ENCODE measurements around the gene SLC44A4.
"Not testable (repeated sequence)": the region's sequence is repeated elsewhere in the genome, so short reads cannot be mapped to it uniquely, and the experiment has no call there.

SLC44A4 gene

DNA sequence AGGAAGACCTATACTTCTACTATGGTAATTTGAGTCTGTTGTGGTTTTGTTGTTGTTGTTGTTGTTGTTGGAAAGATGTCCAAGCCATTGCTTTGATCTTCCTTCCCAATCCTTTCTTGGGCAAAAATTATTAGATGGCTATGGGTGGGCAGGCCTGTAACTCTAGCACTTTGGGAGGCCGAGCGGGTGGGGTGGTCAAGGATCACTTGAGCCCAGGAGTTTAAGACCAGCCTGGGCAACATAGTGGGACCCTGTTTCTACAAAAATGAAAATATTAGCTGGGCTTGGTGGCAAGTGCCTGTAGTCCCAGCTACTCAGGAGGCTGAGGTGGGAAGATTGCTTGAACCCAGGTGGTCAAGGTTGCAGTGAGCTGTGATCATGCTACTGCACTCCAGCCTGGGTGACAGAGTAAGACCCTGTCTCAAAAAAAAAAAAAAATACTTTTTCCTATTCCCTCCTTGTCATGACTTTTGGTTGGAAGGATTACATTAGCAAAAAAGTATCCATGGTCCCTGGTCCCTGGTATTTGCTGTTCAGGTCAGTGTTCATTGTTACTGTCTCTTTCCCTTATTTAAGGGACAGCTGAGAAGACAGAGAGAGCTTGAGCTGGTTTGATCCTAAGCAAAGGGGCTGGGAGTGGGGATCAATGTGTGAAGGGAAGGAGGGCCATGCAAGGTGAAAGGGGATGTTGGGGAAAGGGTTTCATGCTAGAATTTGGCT is 27.9 kb downstream of the SLC44A4 start:
- DNase-seq (ENCODE audit: low read depth, low spot score): no peak
- Histone ChIP-seq H3K9ac (ENCODE audit: insufficient read length) (no peak overlapping the region), H3K9me3 (ENCODE audit: low read depth, low read length) (no peaks in the 10 kb centered on the region), H3K36me3 (ENCODE audit: insufficient read depth, low read length) (no peaks in the 10 kb centered on the region), H3K27ac (no peak overlapping the region), H3K4me3 (no peak overlapping the region)
- no peak for TF ChIP-seq FOXP2 (optimal IDR thresholded peaks at IDR 0.05; ENCODE audit: control extremely low read depth, extremely low read length, insufficient read depth)
- no peak for TF ChIP-seq POLR2AphosphoS5 (IDR thresholded peaks at IDR 0.05; ENCODE audit: borderline replicate concordance, low read depth, low read length)
- no peak for TF ChIP-seq EZH2 (IDR thresholded peaks at IDR 0.05)

- no peak overlapping the region for H3K9ac ChIP-seq (ENCODE audit: insufficient read length)
- no peaks in the 10 kb centered on the region; the same call in 1 of the 2 replicates for H3K36me3 ChIP-seq (ENCODE audit: insufficient read depth, low read length)
- H3K9me3 ChIP-seq (ENCODE audit: low read depth, low read length): no peaks in the 10 kb centered on the region
- no peak overlapping the region for H3K27ac ChIP-seq
- no peak overlapping the region for H3K4me3 ChIP-seq
- TF ChIP-seq FOXP2 (optimal IDR thresholded peaks at IDR 0.05; ENCODE audit: control extremely low read depth, extremely low read length, insufficient read depth) (no peak), POLR2AphosphoS5 (IDR thresholded peaks at IDR 0.05; ENCODE audit: borderline replicate concordance, low read depth, low read length) (no peak), EZH2 (IDR thresholded peaks at IDR 0.05) (no peak)
- DNase-seq (ENCODE audit: low read depth, low spot score): no peak
Observed at GRCh38 chr6:31847276-31847978, 31.4 kb downstream of the SLC44A4 start.

GRCh38 chr6:31844507-31844906 is 34.3 kb downstream of the SLC44A4 start:
- DNase-seq (ENCODE audit: low read depth, low spot score): no peak
- Histone ChIP-seq H3K9ac (ENCODE audit: insufficient read length) (no peak overlapping the region), H3K4me3 (no peak overlapping the region), H3K9me3 (ENCODE audit: low read depth, low read length) (no peaks in the 10 kb centered on the region), H3K36me3 (ENCODE audit: insufficient read depth, low read length) (peaks cover 20% of the 10 kb centered on the region), H3K27ac (no peak overlapping the region)
- TF ChIP-seq FOXP2 (optimal IDR thresholded peaks at IDR 0.05; ENCODE audit: control extremely low read depth, extremely low read length, insufficient read depth) (no peak), POLR2AphosphoS5 (IDR thresholded peaks at IDR 0.05; ENCODE audit: borderline replicate concordance, low read depth, low read length) (no peak), EZH2 (IDR thresholded peaks at IDR 0.05) (no peak)

- Histone ChIP-seq H3K36me3 (ENCODE audit: insufficient read depth, low read length) (peaks cover 44% of the 10 kb centered on the region), H3K27ac (no peak overlapping the region), H3K9me3 (ENCODE audit: low read depth, low read length) (no peaks in the 10 kb centered on the region), H3K9ac (ENCODE audit: insufficient read length) (no peak overlapping the region), H3K4me3 (no peak overlapping the region)
- no peak for DNase-seq (ENCODE audit: low read depth, low spot score)
- TF ChIP-seq FOXP2 (optimal IDR thresholded peaks at IDR 0.05; ENCODE audit: control extremely low read depth, extremely low read length, insufficient read depth) (no peak), POLR2AphosphoS5 (IDR thresholded peaks at IDR 0.05; ENCODE audit: borderline replicate concordance, low read depth, low read length) (0 out of 2 replicates have a peak, but pooled peaks have one; percentile 4)
Observed at GRCh38 chr6:31842053-31842452, 36.7 kb downstream of the SLC44A4 start.

DNA sequence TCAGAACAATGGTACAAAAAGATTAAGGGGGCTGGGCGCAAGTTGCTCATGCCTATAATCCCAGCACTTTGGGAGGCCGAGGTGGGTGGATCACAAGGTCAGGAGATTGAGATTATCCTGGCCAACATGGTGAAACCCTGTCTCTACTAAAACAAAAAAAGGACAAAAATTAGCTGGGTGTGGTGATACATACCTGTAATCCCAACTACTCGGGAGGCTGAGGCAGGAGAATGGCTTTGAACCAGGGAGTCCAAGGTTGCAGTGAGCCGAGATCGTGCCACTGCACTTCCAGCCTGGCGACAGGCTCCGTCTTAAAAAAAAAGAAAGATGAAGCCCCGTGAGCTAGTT is 39.0 kb downstream of the SLC44A4 start:
- H3K9ac ChIP-seq (ENCODE audit: insufficient read length); H3K9me3 ChIP-seq (ENCODE audit: low read depth, low read length); DNase-seq (ENCODE audit: low read depth, low spot score): not testable (repeated sequence)
- Histone ChIP-seq H3K27ac (peak overlapping the region; percentile 86), H3K36me3 (ENCODE audit: insufficient read depth, low read length) (peaks cover 58% of the 10 kb centered on the region), H3K4me3 (peak overlapping the region; percentile 88)

GRCh38 chr6:31838968-31839367 is 39.8 kb downstream of the SLC44A4 start:
- no peak for TF ChIP-seq FOXP2 (optimal IDR thresholded peaks at IDR 0.05; ENCODE audit: control extremely low read depth, extremely low read length, insufficient read depth)
- no peak for TF ChIP-seq POLR2AphosphoS5 (IDR thresholded peaks at IDR 0.05; ENCODE audit: borderline replicate concordance, low read depth, low read length)
- no peak for TF ChIP-seq EZH2 (IDR thresholded peaks at IDR 0.05)
- Histone ChIP-seq H3K9ac (ENCODE audit: insufficient read length) (no peak overlapping the region), H3K9me3 (ENCODE audit: low read depth, low read length) (no peaks in the 10 kb centered on the region), H3K4me3 (peak overlapping the region; percentile 88), H3K36me3 (ENCODE audit: insufficient read depth, low read length) (peaks cover 58% of the 10 kb centered on the region), H3K27ac (peak overlapping the region; percentile 86)
- DNase-seq (ENCODE audit: low read depth, low spot score): no peak

DNA sequence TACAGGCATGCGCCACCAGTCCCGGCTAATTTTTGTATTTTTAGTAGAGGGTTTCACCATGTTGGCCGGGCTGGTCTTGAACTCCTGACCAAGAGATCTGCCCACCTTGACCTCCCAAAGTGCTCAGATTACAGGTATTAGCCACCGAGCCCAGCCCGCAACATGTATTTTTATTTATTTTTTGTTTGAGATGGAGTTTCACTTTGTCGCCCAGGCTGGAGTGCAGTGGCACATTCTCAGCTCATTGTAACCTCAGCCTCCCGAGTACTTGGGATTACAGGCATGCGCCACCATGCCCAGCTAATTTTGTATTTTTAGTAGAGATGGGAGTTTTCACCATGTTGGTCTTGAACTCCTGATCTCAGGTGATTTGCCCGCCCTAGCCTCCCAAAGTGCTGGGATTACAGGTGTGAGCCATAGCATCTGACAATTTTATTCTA is 40.7 kb downstream of the SLC44A4 start:
- Histone ChIP-seq H3K36me3 (ENCODE audit: insufficient read depth, low read length) (peaks cover 58% of the 10 kb centered on the region), H3K27ac (peak overlapping the region; percentile 98), H3K9ac (ENCODE audit: insufficient read length) (peak overlapping the region; percentile 94), H3K4me3 (peak overlapping the region; percentile 88)
- DNase-seq (ENCODE audit: low read depth, low spot score); H3K9me3 ChIP-seq (ENCODE audit: low read depth, low read length): not testable (repeated sequence)

DNA sequence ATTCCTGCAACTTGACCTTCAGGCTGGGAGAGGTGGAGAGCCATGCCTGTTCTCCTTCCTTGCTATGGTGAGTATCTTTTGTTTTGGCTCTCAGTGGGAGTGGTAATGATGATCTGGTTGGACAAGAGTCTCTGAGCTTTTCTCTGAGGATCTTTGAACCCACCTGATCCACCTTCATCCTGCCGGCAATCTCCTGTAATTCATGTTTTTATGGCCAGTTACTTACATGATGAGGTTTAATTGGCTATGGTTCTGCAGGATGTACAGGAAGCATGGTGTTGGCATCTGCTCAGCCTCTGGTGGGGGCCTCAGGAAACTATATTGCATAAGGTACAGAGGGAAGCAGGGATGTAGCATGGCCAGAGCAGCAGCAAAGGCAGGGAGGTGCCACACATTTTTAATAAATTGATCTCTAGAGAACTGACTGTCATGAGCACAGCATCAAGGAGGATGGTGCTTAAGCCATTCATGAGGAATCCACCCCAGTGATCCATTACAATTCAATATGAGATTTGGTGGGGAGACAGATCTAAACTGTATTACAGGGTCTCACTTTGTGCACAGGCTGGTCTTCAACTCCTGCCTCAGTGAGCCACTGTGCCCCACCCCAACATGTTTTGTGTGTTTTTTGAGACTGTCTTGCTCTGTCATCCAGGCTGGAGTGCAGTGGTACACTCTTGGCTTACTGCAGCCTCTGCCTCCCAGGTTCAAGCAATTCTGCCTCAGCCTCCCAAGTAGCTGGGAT is 41.3 kb downstream of the SLC44A4 start:
- DNase-seq (ENCODE audit: low read depth, low spot score): no peak
- peaks cover 58% of the 10 kb centered on the region for H3K36me3 ChIP-seq (ENCODE audit: insufficient read depth, low read length)
- peak overlapping the region; percentile 98 for H3K27ac ChIP-seq
- no peaks in the 10 kb centered on the region for H3K9me3 ChIP-seq (ENCODE audit: low read depth, low read length)
- H3K9ac ChIP-seq (ENCODE audit: insufficient read length): peak overlapping the region; percentile 94
- H3K4me3 ChIP-seq: peak overlapping the region; percentile 88
- TF ChIP-seq FOXP2 (optimal IDR thresholded peaks at IDR 0.05; ENCODE audit: control extremely low read depth, extremely low read length, insufficient read depth): no peak
- TF ChIP-seq POLR2AphosphoS5 (IDR thresholded peaks at IDR 0.05; ENCODE audit: borderline replicate concordance, low read depth, low read length): peak; percentile 45; the same call in 1 of the 2 replicates
- TF ChIP-seq EZH2 (IDR thresholded peaks at IDR 0.05): no peak
